ENCODE results near the gene TAF4.
A peak's percentile ranks its signal among the peaks of the same experiment; 100 is the strongest.

Gene TAF4

DNA sequence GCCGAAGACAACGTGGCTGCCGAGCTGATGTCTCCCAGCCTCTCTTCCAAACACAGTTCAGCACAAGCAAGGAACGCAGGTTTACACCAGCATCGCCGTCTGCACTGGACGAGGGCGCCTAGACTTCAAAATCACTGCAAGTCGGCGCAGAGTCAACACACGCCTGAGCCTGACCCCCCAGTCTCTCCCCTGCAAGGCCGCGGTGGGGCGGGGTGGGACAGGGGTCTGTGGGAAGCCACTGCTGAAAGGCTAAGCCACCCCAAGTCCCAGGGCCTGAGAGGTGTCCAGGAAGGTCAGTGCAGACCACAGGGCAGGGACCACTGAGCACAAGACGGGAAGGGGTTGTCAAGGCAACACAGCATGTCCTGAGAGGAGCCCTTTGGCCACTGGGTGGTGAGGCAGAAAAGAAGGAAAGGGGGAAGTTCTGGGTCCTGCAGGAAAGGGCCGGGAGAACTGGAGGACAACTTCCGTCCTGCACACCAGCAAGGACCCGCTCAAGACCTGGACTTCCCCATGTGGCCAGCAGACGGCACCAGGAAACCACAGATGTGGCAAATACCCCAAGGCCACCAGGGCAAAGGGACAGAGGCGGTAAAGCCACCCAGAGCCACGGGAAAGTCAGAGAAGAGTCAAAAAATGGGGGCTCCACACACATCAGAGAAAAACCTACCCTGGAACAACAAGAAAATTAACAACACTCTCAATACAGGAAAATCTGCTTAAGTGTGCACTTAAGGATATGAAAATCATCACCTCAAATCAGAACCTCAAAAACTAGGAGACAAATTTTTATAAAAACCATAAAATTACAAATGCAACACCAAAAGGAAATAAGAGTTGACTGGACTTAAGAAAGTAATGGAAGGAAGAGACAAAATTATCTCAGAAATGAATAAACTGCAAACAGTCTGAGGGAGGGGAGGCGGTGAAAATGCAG, 84.8 kb downstream of the TAF4 start:
- DNase-seq (ENCODE audit: extremely low spot score): peak; percentile 77
- POLR2A ChIA-PET: no interaction called here
- CTCF ChIA-PET: no interaction called here
- TF ChIP-seq BHLHE40 (IDR thresholded peaks at IDR 0.05; ENCODE audit: borderline replicate concordance): no peak
- TF ChIP-seq NFRKB (IDR thresholded peaks at IDR 0.05): no peak
- TF ChIP-seq TARDBP (IDR thresholded peaks at IDR 0.05): no peak
- TF ChIP-seq ZNF384 (IDR thresholded peaks at IDR 0.05): no peak
- TF ChIP-seq SP1 (IDR thresholded peaks at IDR 0.05): no peak
- no peak for TF ChIP-seq FOXM1 (IDR thresholded peaks at IDR 0.05; ENCODE audit: borderline replicate concordance)

DNA sequence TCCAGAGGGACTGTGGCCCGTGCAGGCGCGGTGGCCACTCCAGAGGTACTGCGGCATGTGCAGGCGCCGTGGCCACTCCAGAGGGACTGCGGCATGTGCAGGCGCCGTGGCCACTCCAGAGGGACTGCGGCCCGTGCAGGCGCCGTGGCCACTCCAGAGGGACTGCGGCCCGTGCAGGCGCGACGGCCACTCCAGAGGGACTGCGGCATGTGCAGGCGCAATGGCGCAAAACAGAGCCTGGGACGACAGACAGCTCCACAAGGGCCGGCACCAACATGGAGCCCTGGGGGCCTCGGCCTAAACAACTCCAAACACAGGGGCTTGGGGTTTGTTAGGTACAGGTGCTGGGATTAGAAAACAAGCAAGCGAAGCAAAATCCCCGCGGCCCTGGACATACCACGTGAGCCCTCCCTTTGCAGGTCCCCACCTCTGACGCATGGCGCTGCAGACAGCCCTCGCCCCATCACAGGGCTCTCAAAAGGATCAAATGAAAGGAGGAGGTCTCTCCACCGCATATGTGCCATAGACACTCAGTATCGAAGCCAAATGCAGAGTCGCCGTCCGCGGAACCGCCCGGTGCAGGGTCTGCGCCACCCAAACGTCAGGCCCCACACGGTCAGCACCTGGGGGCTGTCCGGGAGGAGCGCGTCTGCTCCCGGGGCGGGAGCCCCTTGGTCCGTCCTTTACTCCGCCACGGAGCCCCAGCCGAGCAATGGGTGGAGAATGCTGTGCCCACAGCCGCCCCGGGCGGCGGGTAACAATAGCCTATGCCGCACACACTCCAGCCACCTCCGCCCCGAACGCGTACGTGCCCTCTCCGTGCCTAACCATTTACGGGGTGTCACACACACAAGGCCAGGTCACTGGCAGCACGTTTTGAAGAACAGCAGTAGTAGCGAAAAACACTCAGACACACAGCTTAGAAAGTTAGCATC, 85.7 kb downstream of the TAF4 start:
- ChIA-PET POLR2A (no interaction called here), CTCF (no interaction called here)
- no peak for DNase-seq (ENCODE audit: extremely low spot score)
- TF ChIP-seq ARNT (IDR thresholded peaks at IDR 0.05): no peak
- no peak for TF ChIP-seq CTBP1 (IDR thresholded peaks at IDR 0.05; ENCODE audit: borderline replicate concordance)
- TF ChIP-seq SUZ12 (IDR thresholded peaks at IDR 0.05): no peak
- TF ChIP-seq LEF1 (IDR thresholded peaks at IDR 0.05; ENCODE audit: borderline replicate concordance): no peak
- no peak for TF ChIP-seq FOXK2 (IDR thresholded peaks at IDR 0.05)
- TF ChIP-seq, protein P1, sequence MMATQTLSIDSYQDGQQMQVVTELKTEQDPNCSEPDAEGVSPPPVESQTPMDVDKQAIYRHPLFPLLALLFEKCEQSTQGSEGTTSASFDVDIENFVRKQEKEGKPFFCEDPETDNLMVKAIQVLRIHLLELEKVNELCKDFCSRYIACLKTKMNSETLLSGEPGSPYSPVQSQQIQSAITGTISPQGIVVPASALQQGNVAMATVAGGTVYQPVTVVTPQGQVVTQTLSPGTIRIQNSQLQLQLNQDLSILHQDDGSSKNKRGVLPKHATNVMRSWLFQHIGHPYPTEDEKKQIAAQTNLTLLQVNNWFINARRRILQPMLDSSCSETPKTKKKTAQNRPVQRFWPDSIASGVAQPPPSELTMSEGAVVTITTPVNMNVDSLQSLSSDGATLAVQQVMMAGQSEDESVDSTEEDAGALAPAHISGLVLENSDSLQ (IDR thresholded peaks at IDR 0.05): no peak
- no peak for TF ChIP-seq TARDBP (IDR thresholded peaks at IDR 0.05)
- TF ChIP-seq L3MBTL2 (conservative IDR thresholded peaks at IDR 0.05): no peak
- TF ChIP-seq SP1 (IDR thresholded peaks at IDR 0.05): no peak
- no peak for TF ChIP-seq FOXA1 (IDR thresholded peaks at IDR 0.05)
- no peak for TF ChIP-seq FOXM1 (IDR thresholded peaks at IDR 0.05; ENCODE audit: borderline replicate concordance)
- no peak for TF ChIP-seq BHLHE40 (IDR thresholded peaks at IDR 0.05; ENCODE audit: borderline replicate concordance)
- no peak for TF ChIP-seq ZNF384 (IDR thresholded peaks at IDR 0.05)
- TF ChIP-seq HDGF (IDR thresholded peaks at IDR 0.05; ENCODE audit: borderline replicate concordance): no peak
- TF ChIP-seq ELF4 (IDR thresholded peaks at IDR 0.05): no peak
- TF ChIP-seq NFRKB (IDR thresholded peaks at IDR 0.05): no peak

DNA sequence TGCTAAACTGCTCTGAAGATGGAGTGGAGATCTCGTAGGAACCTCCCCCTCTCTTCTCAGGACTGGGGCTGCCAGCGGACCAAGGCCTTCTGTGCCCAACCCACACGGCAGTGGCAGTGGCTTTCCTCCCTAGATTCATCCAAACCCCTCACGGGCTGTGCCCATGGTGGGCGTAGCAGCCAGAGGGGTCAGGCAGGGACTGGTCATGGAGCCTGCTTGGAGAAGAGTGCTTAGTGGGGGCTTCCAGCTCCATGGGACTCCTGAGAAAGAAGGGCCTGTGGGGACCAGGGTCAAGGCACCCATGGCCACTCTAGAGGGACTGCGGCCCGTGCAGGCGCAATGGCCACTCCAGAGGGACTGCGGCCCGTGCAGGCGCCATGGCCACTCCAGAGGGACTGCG, 86.6 kb downstream of the TAF4 start:
- DNase-seq (ENCODE audit: extremely low spot score): no peak
- no peak for TF ChIP-seq L3MBTL2 (conservative IDR thresholded peaks at IDR 0.05)
- no peak for TF ChIP-seq ZNF384 (IDR thresholded peaks at IDR 0.05)
- no peak for TF ChIP-seq SUZ12 (IDR thresholded peaks at IDR 0.05)
- TF ChIP-seq SP1 (IDR thresholded peaks at IDR 0.05): no peak
- no peak for TF ChIP-seq LEF1 (IDR thresholded peaks at IDR 0.05; ENCODE audit: borderline replicate concordance)
- TF ChIP-seq, protein P1 (IDR thresholded peaks at IDR 0.05): no peak
- no peak for TF ChIP-seq HDGF (IDR thresholded peaks at IDR 0.05; ENCODE audit: borderline replicate concordance)
- no peak for TF ChIP-seq FOXA1 (IDR thresholded peaks at IDR 0.05)
- TF ChIP-seq CTBP1 (IDR thresholded peaks at IDR 0.05; ENCODE audit: borderline replicate concordance): no peak
- TF ChIP-seq NFRKB (IDR thresholded peaks at IDR 0.05): no peak
- TF ChIP-seq FOXK2 (IDR thresholded peaks at IDR 0.05): no peak
- TF ChIP-seq ARNT (IDR thresholded peaks at IDR 0.05): no peak
- TF ChIP-seq TARDBP (IDR thresholded peaks at IDR 0.05): no peak
- no peak for TF ChIP-seq ELF4 (IDR thresholded peaks at IDR 0.05)
- TF ChIP-seq FOXM1 (IDR thresholded peaks at IDR 0.05; ENCODE audit: borderline replicate concordance): no peak
- TF ChIP-seq BHLHE40 (IDR thresholded peaks at IDR 0.05; ENCODE audit: borderline replicate concordance): no peak
- ChIA-PET POLR2A (no interaction called here), CTCF (no interaction called here)

DNA sequence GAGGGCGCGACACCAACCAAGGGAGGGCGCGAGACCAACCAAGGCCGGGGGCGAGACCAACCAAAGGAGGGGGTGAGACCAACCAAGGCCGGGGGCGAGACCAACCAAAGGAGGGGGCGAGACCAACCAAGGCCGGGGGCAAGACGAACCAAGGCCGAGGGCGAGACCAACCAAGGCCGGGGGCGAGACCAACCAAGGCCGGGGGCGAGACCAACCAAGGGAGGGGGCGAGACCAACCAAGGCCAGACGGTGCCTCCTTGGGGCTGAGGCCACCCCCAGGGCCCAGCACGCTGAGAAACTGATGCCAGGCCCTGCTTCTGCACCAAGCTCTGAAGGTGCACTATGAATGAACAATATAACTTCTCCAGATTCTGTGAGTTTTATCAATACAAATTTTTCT, 87.2 kb downstream of the TAF4 start:
- TF ChIP-seq FOXA1 (IDR thresholded peaks at IDR 0.05) (no peak), SUZ12 (IDR thresholded peaks at IDR 0.05) (no peak), ZNF384 (IDR thresholded peaks at IDR 0.05) (no peak), L3MBTL2 (conservative IDR thresholded peaks at IDR 0.05) (no peak), NFRKB (IDR thresholded peaks at IDR 0.05) (no peak)
- POLR2A ChIA-PET: no interaction called here
- DNase-seq (ENCODE audit: extremely low spot score): no peak
- CTCF ChIA-PET: no interaction called here

DNA sequence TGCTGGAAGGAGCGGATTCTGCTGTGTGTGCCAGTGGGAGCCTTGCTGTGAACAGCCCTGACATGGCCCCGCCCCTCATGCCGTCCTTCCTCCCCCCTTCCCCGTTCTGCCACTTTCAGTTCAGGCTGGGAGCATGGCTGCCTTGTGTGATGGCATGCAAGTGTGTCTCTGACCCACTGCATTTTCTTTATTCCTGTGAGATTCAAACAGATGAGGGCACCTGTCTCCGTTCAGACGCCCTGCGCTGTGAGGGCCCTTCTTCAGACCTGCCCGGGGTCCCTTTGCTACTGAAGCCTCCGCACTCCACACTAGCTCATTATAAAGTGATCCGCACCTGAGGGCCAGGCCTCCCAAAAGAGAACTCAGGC, 88.3 kb downstream of the TAF4 start:
- DNase-seq (ENCODE audit: extremely low spot score): no peak
- POLR2A ChIA-PET: no interaction called here
- CTCF ChIA-PET: no interaction called here
- TF ChIP-seq TARDBP (IDR thresholded peaks at IDR 0.05): no peak
- TF ChIP-seq ELF4 (IDR thresholded peaks at IDR 0.05): no peak
- TF ChIP-seq HDGF (IDR thresholded peaks at IDR 0.05; ENCODE audit: borderline replicate concordance): no peak
- no peak for TF ChIP-seq LEF1 (IDR thresholded peaks at IDR 0.05; ENCODE audit: borderline replicate concordance)
- no peak for TF ChIP-seq ARNT (IDR thresholded peaks at IDR 0.05)
- TF ChIP-seq, protein P1 (IDR thresholded peaks at IDR 0.05): no peak

Data from HEK293T (cell line).